ENCODE results near the gene INHBB. TPM values are rescaled to one million over a fixed set of nuclear protein-coding genes. Genes with fewer than 3 reads are reported as not detected.

Gene INHBB
- total RNA-seq, 2 experiments from 2014 or later: not detected

Other genes starting within 250 kb of the INHBB start
- 10 to 100 TPM; 30.2 to 32.0 TPM for gene TMEM185B, start 122.7 kb upstream of the INHBB start, total RNA-seq
- 10 to 100 TPM; 33.0 to 33.5 TPM for gene RALB, start 93.3 kb upstream of the INHBB start, total RNA-seq